ENCODE data around the gene SLX4.

The SLX4 gene

DNA sequence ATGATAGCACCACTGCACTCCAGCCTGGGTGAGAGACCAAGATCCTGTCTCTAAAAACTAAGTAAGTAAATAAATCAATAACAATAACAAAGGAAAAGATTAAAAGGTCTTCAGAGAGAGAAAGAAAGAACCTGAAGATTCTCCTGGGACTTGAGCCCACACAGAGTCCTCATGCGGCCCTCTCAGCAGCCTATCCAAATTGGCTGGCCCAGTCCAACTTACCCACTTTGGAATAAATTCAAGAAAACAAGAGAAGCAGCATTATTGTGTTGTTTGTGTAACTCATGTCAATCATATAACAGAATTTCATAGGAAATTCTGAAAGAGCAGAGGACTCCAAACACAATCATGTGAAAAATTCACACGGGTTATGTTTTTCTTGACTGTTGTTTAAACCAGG, 3.8 kb downstream of the SLX4 start:
- no peaks in the 10 kb centered on the region for H3K9me3 ChIP-seq (replicated peaks; ENCODE audit: low read length)

DNA sequence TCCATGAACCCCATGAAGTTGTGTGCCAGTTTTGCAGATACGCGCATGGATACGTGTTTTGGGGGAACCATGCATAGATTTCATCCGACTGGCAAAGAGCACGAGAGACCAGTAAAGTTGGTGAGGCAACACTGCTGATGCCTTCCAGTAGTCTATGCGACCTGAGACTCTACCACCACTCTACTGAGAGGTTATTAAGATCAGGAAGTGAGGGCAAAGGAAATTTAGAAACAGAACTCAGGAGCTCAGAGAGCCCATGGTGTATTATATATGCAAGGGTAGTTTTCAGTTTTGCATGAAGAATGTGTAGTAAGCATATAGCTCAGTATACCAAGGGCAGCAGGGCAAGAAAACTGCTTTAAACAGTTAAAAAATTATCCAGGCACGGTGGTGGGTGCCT, 4.2 kb downstream of the SLX4 start:
- H3K4me1 ChIP-seq (ENCODE audit: control insufficient read depth, insufficient read depth, low read length): peaks cover 6% of the 10 kb centered on the region
- no peak overlapping the region for H3K4me3 ChIP-seq (ENCODE audit: low read length)
- no peaks in the 10 kb centered on the region for H3K27me3 ChIP-seq (ENCODE audit: control insufficient read depth, insufficient read depth, low read length)
- peaks cover 15% of the 10 kb centered on the region for H3K36me3 ChIP-seq (ENCODE audit: insufficient read depth, low read length)
- no peaks in the 10 kb centered on the region for H3K9me3 ChIP-seq (replicated peaks; ENCODE audit: low read length)
- H3K4me2 ChIP-seq (ENCODE audit: low read length): no peak overlapping the region
- H3K9ac ChIP-seq (ENCODE audit: low read depth, low read length): no peak overlapping the region

More for the DNA sequence above, 3.8 kb downstream of the SLX4 start:
- no peak overlapping the region for H3K4me3 ChIP-seq (ENCODE audit: low read length)
- H3K4me1 ChIP-seq (ENCODE audit: control insufficient read depth, insufficient read depth, low read length): peaks cover 8% of the 10 kb centered on the region
- H3K36me3 ChIP-seq (ENCODE audit: insufficient read depth, low read length): peaks cover 15% of the 10 kb centered on the region
- H3K9ac ChIP-seq (ENCODE audit: low read depth, low read length): no peak overlapping the region
- H3K27me3 ChIP-seq (ENCODE audit: control insufficient read depth, insufficient read depth, low read length): no peaks in the 10 kb centered on the region
- no peak overlapping the region for H3K4me2 ChIP-seq (ENCODE audit: low read length)

DNA sequence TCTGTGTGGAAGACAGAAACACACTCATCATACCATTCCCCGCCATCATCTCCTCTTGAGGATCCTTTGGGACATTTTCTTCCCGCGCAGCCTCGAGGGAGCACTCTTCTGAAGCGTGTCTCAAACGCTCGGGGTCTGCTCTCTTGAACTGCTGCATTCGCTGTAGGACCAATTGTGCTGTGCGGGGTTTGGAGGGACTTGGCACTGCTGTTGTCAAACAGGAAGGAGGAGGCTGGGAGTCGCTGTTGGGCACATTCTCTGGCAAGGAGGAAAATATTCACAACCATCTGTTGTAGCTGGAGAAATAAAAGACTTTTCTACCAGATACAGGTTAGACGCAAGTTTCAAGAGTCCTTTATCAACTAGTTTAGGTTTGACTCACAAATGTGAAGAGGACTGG, 5.0 kb downstream of the SLX4 start:
- no peak overlapping the region for H3K4me2 ChIP-seq (ENCODE audit: low read length)
- H3K36me3 ChIP-seq (ENCODE audit: insufficient read depth, low read length): peaks cover 19% of the 10 kb centered on the region
- no peaks in the 10 kb centered on the region for H3K27me3 ChIP-seq (ENCODE audit: control insufficient read depth, insufficient read depth, low read length)
- H3K4me3 ChIP-seq (ENCODE audit: low read length): no peak overlapping the region
- no peak overlapping the region for H3K9ac ChIP-seq (ENCODE audit: low read depth, low read length)
- peaks cover 6% of the 10 kb centered on the region for H3K4me1 ChIP-seq (ENCODE audit: control insufficient read depth, insufficient read depth, low read length)
- H3K9me3 ChIP-seq (replicated peaks; ENCODE audit: low read length): no peaks in the 10 kb centered on the region

DNA sequence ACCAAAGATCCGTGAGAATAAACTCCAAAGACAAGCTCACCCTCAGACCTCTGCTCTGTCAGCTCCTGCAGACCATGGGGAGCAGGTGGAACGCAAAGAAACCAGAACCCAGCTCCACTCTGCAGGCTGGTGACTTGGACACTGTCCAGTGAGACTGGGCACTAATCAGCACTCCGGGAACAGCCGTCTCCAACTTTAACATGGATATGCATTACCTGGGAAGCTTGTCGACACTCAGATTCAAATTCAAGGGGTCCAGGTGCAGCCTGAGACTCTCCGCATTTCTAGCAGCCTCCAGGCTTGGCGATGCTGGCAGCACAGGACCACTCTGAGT, 9.1 kb downstream of the SLX4 start:
- peaks cover 35% of the 10 kb centered on the region for H3K36me3 ChIP-seq (ENCODE audit: insufficient read depth, low read length)
- peaks cover 4% of the 10 kb centered on the region for H3K9me3 ChIP-seq (replicated peaks; ENCODE audit: low read length)
- no peaks in the 10 kb centered on the region for H3K4me1 ChIP-seq (ENCODE audit: control insufficient read depth, insufficient read depth, low read length)
- no peak overlapping the region for H3K9ac ChIP-seq (ENCODE audit: low read depth, low read length)
- no peak overlapping the region for H3K4me2 ChIP-seq (ENCODE audit: low read length)
- H3K4me3 ChIP-seq (ENCODE audit: low read length): no peak overlapping the region
- no peaks in the 10 kb centered on the region for H3K27me3 ChIP-seq (ENCODE audit: control insufficient read depth, insufficient read depth, low read length)

DNA sequence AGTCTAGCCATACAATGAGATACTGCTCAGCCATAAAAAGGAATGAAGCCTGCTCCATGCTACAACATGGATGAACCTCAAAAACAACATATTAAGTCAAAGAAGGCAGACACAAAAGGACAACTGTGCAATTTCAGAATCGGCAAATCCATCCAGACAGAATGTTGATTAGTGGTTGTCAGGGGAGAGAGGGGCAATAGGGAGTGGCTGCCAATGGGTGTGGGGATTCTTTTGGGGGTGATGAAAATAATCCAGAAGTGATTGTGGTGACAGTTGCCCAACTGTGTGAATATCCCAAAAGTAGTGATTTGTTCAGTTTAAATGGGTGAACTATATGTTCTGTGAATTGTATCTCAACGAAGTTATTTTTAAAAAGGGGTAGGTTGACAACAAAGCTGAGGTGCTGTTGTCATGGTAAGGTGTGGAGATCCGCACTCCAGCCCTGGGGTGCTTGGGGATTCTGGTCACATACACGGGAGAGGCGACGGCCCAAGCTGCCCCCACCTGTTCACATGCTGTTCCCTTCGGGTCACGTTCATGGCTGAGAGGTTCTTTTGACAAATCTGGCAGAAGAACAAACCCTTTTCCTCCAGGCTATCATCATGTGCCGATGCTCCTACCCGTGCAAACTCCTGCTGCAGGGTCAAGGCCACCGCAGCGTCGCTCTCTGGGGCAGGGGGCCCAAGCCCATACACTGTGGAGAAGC, 9.6 kb downstream of the SLX4 start:
- no peak overlapping the region for H3K4me3 ChIP-seq (ENCODE audit: low read length)
- H3K9ac ChIP-seq (ENCODE audit: low read depth, low read length): no peak overlapping the region
- H3K4me1 ChIP-seq (ENCODE audit: control insufficient read depth, insufficient read depth, low read length): no peaks in the 10 kb centered on the region
- peaks cover 4% of the 10 kb centered on the region for H3K9me3 ChIP-seq (replicated peaks; ENCODE audit: low read length)
- H3K4me2 ChIP-seq (ENCODE audit: low read length): no peak overlapping the region
- no peaks in the 10 kb centered on the region for H3K27me3 ChIP-seq (ENCODE audit: control insufficient read depth, insufficient read depth, low read length)
- H3K36me3 ChIP-seq (ENCODE audit: insufficient read depth, low read length): peaks cover 35% of the 10 kb centered on the region

DNA sequence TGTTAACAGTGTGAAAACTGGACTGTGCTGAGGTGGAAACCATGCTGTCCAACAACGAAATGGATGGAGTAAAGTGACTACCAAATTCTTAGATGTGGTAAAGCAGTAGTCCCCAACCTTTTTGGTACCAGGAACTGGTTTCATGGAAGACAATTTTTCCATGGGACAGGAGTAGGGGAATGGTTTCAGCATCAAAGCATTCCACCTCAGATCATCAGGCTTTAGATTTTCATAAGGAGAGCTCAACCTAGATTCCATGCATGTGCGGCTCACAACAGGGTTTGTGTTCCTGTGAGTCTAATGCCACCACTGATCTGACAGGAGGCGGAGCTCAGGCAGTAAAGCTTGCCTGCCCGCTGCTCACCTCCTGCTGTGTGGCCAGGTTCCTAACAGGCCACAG, 11.5 kb downstream of the SLX4 start:
- no peak overlapping the region for H3K4me2 ChIP-seq (ENCODE audit: low read length)
- H3K4me1 ChIP-seq (ENCODE audit: control insufficient read depth, insufficient read depth, low read length): no peaks in the 10 kb centered on the region
- peaks cover 31% of the 10 kb centered on the region for H3K36me3 ChIP-seq (ENCODE audit: insufficient read depth, low read length)
- no peak overlapping the region for H3K4me3 ChIP-seq (ENCODE audit: low read length)
- peaks cover 4% of the 10 kb centered on the region for H3K9me3 ChIP-seq (replicated peaks; ENCODE audit: low read length)
- H3K27me3 ChIP-seq (ENCODE audit: control insufficient read depth, insufficient read depth, low read length): no peaks in the 10 kb centered on the region
- no peak overlapping the region for H3K9ac ChIP-seq (ENCODE audit: low read depth, low read length)

DNA sequence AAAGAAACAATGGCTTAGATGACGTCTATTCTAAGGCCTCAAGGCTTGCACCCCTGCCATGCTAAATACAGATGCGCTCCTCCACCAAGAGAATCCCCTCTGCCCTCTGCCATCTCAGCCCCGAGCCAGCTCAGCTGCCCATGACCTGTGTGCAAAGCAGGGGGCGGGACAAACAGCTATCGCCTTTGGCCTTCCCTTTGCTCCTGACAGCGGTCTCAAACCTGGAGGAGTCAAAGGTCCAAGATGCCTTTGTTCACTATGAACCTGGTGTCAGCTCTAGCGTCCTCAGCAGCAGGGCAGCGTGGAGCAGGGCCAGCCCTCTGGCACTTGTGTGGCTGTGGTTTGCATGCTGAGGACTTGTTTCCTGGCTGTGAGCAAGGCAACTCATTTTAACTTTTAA, 12.3 kb downstream of the SLX4 start:
- H3K4me3 ChIP-seq (ENCODE audit: low read length): no peak overlapping the region
- no peaks in the 10 kb centered on the region for H3K4me1 ChIP-seq (ENCODE audit: control insufficient read depth, insufficient read depth, low read length)
- H3K4me2 ChIP-seq (ENCODE audit: low read length): no peak overlapping the region
- H3K36me3 ChIP-seq (ENCODE audit: insufficient read depth, low read length): peaks cover 28% of the 10 kb centered on the region
- H3K9ac ChIP-seq (ENCODE audit: low read depth, low read length): no peak overlapping the region
- H3K9me3 ChIP-seq (replicated peaks; ENCODE audit: low read length): peaks cover 4% of the 10 kb centered on the region
- no peaks in the 10 kb centered on the region for H3K27me3 ChIP-seq (ENCODE audit: control insufficient read depth, insufficient read depth, low read length)

DNA sequence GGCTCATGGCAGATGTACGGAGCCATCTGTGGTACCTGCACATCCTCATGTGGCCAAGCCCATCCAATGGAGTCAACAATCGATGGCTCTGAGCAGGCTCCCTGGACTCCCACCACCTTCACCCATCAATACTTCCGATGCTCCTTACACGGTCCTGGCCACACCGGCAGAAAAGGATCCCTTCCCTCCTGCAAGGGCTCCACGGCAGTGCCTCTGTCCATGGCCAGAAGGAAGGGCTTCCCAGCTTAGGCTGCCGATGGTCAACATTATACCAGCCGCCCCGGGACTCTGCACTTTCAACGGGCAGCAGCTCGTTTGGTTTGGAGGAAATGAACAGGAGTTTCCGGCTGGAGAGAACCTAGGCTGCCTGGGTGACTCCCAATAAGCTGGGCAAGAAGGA, 13.2 kb downstream of the SLX4 start:
- Histone ChIP-seq H3K36me3 (ENCODE audit: insufficient read depth, low read length) (peaks cover 24% of the 10 kb centered on the region), H3K27me3 (ENCODE audit: control insufficient read depth, insufficient read depth, low read length) (no peaks in the 10 kb centered on the region), H3K4me2 (ENCODE audit: low read length) (no peak overlapping the region), H3K9ac (ENCODE audit: low read depth, low read length) (no peak overlapping the region), H3K4me1 (ENCODE audit: control insufficient read depth, insufficient read depth, low read length) (no peaks in the 10 kb centered on the region), H3K9me3 (replicated peaks; ENCODE audit: low read length) (peaks cover 4% of the 10 kb centered on the region), H3K4me3 (ENCODE audit: low read length) (no peak overlapping the region)

DNA sequence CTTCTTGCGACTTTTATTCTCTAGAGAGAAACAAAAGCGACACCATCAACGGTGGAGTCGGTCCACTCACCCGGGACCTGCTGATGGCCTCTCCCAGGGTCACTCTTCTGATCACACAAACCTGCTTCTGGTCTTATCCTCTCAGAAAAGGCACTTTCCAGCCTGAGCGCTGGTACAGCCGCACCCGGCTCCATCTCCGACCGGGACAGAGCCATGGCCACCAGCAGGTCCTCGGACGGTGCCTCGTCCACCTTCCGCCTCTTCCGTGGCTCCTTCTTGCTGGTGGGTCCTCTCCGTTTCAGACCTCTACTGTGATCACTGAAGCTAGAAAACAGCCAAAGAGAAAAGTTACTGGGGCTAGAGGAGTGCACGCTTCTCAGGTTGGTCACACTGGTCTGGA, 13.7 kb downstream of the SLX4 start:
- peaks cover 24% of the 10 kb centered on the region for H3K36me3 ChIP-seq (ENCODE audit: insufficient read depth, low read length)
- no peak overlapping the region for H3K4me2 ChIP-seq (ENCODE audit: low read length)
- H3K9me3 ChIP-seq (replicated peaks; ENCODE audit: low read length): peaks cover 4% of the 10 kb centered on the region
- no peak overlapping the region for H3K9ac ChIP-seq (ENCODE audit: low read depth, low read length)
- no peaks in the 10 kb centered on the region for H3K27me3 ChIP-seq (ENCODE audit: control insufficient read depth, insufficient read depth, low read length)
- no peaks in the 10 kb centered on the region for H3K4me1 ChIP-seq (ENCODE audit: control insufficient read depth, insufficient read depth, low read length)
- H3K4me3 ChIP-seq (ENCODE audit: low read length): no peak overlapping the region

DNA sequence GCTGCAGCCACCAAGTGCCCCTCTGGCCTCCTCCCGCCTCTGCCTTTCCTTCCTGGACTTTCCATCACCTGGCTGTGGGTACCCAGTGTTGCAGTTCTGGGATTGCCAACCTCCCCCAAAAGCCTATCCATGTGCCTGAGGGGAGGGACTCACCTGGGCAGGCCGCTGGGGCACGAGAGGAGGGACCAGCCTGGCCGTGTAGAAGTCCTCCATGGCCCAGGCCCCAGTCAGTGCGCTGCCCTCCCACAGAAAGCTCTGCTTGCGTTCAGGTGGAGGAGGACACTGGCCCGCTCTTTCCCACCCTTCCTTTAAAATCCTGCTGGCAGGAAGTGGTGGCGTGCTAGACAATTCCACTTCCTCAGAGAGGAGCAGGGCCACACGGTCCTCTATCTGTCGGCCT, 14.2 kb downstream of the SLX4 start:
- Histone ChIP-seq H3K27me3 (ENCODE audit: control insufficient read depth, insufficient read depth, low read length) (no peaks in the 10 kb centered on the region), H3K36me3 (ENCODE audit: insufficient read depth, low read length) (peaks cover 24% of the 10 kb centered on the region), H3K9me3 (replicated peaks; ENCODE audit: low read length) (peaks cover 4% of the 10 kb centered on the region), H3K9ac (ENCODE audit: low read depth, low read length) (no peak overlapping the region), H3K4me1 (ENCODE audit: control insufficient read depth, insufficient read depth, low read length) (no peaks in the 10 kb centered on the region), H3K4me3 (ENCODE audit: low read length) (no peak overlapping the region), H3K4me2 (ENCODE audit: low read length) (no peak overlapping the region)

DNA sequence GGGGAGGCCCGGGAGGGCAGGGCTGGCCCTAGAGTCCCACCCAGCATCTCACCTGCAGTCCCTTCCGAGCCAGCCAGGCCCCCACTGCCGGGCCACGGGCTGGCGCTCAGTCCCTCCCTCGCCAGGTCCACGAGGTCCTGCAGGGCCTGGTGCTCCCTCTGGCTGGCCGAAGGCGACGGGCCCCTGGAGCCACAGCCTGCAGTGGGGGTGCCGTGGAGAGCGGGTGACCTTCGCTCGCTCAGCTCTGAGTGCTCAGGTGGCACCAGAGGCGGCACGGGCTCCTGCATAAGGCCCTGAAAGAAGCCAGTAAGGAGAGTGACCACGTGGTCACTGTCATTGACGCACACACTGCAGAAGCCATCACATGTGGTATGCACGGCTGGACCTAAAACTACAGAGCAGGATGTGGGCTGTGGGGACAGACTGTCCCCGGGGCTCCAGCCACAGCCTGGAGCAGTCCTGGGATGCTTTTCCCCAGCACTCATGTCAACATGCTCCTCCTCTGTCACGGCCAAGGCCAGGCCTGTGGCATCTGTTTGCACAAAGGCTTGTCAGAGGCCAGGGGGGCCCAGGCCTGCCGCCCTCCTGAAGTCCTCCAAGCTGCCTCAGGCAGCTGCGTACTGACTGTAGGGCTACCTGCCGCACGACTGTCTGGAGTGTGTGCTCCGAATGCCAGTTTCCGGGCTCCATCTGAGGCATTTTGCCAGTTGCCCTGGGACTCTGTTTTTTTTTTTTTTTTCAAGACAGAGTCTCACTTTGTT, 15.1 kb downstream of the SLX4 start:
- H3K9me3 ChIP-seq (replicated peaks; ENCODE audit: low read length): peaks cover 4% of the 10 kb centered on the region
- H3K4me1 ChIP-seq (ENCODE audit: control insufficient read depth, insufficient read depth, low read length): no peaks in the 10 kb centered on the region
- H3K4me2 ChIP-seq (ENCODE audit: low read length): no peak overlapping the region
- H3K4me3 ChIP-seq (ENCODE audit: low read length): no peak overlapping the region
- H3K36me3 ChIP-seq (ENCODE audit: insufficient read depth, low read length): peaks cover 27% of the 10 kb centered on the region
- H3K27me3 ChIP-seq (ENCODE audit: control insufficient read depth, insufficient read depth, low read length): no peaks in the 10 kb centered on the region
- no peak overlapping the region for H3K9ac ChIP-seq (ENCODE audit: low read depth, low read length)

DNA sequence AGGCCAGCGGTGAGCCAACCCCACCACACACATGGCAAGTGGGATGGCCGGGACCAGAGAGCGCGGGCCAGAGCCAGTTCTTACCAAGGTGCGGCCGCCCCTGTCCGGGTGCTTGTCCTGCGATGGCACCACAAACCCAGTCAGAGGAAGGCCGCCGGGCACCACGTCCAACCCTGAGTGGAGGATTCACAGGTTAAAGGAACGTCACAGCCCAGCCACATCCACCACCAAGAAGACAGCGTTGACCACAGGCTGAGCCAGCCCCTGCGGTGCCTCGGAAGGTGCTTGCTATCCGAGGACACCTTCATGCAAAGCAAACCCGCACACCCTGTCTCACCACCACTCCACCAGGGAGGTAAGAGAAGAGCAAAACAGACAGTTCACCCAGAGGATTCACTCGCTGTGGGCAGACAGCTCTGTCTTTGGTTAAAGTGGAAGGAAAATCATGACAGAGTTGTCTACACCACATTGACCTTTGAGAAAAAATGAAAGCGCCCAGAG, 15.8 kb downstream of the SLX4 start:
- peaks cover 27% of the 10 kb centered on the region for H3K36me3 ChIP-seq (ENCODE audit: insufficient read depth, low read length)
- H3K9me3 ChIP-seq (replicated peaks; ENCODE audit: low read length): peaks cover 4% of the 10 kb centered on the region
- H3K4me2 ChIP-seq (ENCODE audit: low read length): no peak overlapping the region
- H3K9ac ChIP-seq (ENCODE audit: low read depth, low read length): no peak overlapping the region
- H3K4me3 ChIP-seq (ENCODE audit: low read length): no peak overlapping the region
- H3K27me3 ChIP-seq (ENCODE audit: control insufficient read depth, insufficient read depth, low read length): no peaks in the 10 kb centered on the region
- H3K4me1 ChIP-seq (ENCODE audit: control insufficient read depth, insufficient read depth, low read length): no peaks in the 10 kb centered on the region

Data from skeletal muscle satellite cell (primary cell).